Forelimb muscle (tissue), 1 donor: ENCODE data around the gene PDXDC1. TPM values are rescaled to one million over a fixed set of nuclear protein-coding genes. Genes with fewer than 3 reads are reported as not detected.
"Not testable (repeated sequence)": the region's sequence is repeated elsewhere in the genome, so short reads cannot be mapped to it uniquely, and the experiment has no call there.

ENCODE experiments used
- DNase-seq: peaks from one replicate; pipeline ENCODE4 v3.0.0-alpha.2; 2013; ENCODE audit warnings: low read depth
- polyA plus RNA-seq: library from polyadenylated mRNA; unstranded; fragments of 120-200 nt; gene quantifications from one replicate; pipeline ENCODE4 v1.2.1, GENCODE V29; 2013; ENCODE audit not compliant: insufficient read length

Gene PDXDC1
- polyA plus RNA-seq, 1 donor = 37.9 TPM

DNA sequence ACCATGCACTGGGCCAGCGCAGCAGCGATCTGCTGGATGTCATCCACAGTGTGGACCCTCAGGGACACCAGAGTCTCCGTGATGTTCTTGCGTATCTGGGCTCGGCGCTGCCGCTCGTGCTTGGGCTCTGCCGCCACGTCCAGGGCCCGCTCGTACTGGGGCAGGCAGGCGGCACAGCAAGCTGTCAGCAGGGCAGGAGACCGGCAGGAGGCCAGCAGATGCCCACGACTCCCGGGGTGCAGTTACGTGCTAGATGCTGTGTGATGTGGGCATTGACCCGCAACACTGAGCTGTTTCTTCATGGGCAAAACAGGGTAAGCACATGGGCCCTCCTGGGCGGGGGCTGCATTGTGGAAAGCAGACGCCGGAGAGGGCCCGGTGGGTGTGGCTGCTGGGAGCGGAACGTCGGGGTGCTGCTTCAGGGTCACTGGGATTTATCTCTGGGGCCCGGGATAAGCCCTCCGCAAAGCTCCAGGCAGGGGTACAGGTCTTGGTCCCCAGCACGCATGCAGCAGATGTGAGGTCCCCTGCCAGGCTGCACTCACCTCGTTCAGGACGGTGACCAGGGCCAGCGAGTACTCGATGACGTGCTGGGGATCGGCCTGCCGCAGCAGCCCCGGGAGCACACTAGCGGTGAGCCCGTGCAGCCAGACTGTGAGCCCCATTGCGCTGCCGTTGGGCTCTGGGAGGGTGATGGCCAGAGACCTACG lies 158.0 kb downstream of the PDXDC1 start:
- not testable (repeated sequence) for DNase-seq

- not testable (repeated sequence) for DNase-seq
Observed at GRCh38 chr16:15133554-15133953, 158.7 kb downstream of the PDXDC1 start.

- DNase-seq = not testable (repeated sequence)
Observed at GRCh38 chr16:15134752-15135482, 160.1 kb downstream of the PDXDC1 start.

DNA sequence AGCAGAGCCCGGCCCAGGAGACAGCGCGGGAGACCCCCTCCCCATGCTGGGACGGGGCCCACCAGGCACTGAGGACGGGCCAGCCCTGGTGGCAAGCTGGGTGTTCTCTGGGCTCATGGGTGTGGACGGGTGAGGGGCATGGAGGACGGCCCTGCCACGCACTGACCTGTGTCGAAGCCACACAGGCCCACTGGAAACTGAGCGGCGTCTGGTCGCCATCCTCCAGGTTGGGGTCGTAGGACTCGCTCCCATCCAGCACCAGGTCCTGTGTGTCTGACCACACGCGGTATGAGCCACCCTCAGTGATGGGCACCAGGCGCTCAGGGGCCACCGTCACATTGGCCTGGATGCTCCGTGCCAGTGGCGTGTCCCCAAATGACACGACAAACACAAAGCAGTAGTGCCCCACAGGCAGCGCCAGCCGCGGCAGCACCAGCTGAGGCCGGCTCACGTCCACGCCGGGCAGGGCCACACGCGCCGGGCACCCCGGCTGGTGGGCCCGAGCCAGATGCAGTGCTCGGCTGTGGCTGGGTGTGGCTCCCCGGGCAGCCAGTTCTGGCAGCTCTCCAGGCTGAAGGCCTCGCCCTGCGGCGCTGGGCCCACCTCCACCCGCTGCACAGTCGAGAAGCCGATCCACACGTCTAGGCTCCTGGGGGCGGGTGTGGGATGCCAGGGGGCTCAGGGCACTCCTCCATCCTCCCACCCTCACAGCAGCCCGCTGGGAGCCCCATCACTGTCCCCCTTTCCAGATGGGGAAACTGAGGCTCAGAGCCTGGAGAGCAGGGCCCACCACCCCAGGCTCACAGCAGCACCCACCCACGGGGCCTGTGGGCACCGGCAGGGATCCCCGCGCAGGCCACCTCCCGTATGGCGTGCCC lies 160.9 kb downstream of the PDXDC1 start:
- DNase-seq = not testable (repeated sequence)

DNA sequence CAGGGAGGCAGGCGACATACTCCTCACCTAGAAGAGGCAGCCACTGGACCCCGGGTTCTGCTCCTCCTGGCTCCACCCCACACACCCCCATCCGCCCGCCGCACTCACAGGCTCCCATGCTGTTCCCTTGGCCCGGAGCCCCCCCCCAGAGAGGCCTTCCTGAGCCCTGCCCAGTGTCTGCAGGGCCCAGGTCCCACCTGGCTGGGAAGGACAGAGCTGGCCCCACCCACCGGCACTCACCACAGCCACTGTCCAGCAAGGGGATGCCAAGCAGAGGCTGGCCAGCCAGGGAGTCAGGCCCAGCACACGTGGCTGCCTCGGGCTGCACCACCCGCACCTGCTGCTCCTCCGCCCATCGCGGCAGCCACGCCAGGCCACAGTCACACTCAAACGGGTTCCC lies 162.7 kb downstream of the PDXDC1 start:
- DNase-seq = not testable (repeated sequence)

GRCh38 chr16:15140444-15141365 lies 165.9 kb downstream of the PDXDC1 start:
- DNase-seq = not testable (repeated sequence)

DNA sequence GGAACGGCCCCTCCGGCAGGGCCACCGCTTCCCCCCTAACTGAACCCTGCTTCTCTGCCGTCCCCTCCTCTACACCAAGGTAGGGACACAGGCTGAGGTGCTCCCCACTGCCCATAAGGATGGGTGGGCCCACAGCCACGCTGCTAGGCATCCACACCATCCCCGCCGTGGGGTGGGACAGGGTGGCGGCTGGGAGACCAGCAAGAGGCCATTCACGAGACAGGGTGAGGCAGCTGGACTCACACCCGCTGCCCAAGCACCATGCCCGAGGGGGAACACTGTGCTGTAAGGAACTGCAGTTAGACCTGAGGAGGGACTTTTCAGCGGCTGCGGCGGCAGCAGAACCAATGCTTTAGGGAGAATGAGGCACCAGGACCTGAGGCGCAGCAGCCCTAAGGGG lies 166.8 kb downstream of the PDXDC1 start:
- no peak for DNase-seq

- not testable (repeated sequence) for DNase-seq
Observed at GRCh38 chr16:15142107-15142890, 167.5 kb downstream of the PDXDC1 start.

GRCh38 chr16:15142891-15143600 lies 168.2 kb downstream of the PDXDC1 start:
- not testable (repeated sequence) for DNase-seq

DNA sequence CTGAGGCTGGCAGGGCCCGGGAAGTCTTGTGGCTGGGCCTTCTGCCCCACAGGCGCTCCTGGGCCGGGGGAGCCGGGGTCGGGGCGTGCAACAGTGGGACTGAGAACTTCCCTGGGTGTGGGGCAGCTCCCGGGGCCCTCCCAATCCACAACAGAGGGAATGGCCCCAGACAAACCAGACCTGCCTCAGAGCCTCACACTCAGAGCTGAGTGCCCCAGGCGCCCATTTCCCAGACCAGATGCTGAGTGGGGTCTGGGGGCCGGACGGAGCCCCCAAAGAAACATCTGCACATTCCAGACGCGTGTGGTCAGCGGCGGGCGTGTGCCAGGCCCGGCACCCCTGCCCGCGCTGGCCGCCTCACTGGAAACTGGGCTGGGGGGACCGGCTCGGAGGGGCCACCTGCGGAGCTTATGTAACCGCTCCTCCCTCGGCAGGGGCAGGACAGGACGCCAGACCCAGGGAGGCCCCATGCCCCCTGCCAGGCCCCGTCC lies 168.8 kb downstream of the PDXDC1 start:
- DNase-seq = not testable (repeated sequence)

- not testable (repeated sequence) for DNase-seq
Observed at GRCh38 chr16:15144092-15144631, 169.3 kb downstream of the PDXDC1 start.

- DNase-seq = not testable (repeated sequence)
Observed at GRCh38 chr16:15144781-15145417, 170.1 kb downstream of the PDXDC1 start.

DNA sequence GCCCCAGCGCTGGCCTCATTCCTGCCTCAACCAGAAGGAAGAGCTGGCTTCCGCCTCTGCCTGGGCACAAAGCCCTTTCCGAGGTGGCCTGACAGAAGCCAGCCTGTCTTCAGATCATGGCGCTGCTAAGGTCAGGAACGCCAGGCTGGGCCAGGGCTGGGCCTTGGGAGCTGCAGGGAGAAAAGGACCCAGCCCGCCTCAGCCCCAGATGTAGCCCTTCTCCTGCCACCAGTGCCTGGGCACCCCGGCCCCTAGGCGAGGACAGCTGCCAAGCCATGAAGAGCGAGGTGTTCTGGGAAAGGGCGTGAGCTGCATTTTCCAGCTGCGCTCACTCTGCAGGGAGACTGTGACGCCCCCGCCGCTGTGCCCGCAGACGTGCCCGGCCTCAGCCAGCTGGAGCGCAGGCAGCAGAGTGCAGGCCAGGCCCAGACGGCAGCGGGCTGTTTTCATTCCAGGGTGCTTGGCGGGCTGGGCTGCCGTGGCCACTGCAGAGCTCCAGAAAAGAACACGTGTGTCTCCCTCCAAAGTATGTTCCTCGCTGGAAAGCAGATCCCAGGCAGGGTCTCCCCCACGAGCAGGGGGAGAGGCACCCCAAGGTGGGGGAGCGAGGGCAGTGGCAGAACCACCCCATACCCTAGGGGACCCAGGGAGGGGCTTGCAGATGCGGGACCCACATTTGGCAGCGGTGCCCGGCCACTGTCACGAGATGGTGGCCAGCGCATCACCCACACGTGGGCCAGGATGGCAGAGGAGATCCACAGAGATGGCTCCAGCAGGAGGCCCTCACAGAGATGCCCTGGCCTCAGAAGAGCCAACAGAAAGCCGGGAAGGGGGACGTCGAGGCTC lies 170.8 kb downstream of the PDXDC1 start:
- not testable (repeated sequence) for DNase-seq

DNA sequence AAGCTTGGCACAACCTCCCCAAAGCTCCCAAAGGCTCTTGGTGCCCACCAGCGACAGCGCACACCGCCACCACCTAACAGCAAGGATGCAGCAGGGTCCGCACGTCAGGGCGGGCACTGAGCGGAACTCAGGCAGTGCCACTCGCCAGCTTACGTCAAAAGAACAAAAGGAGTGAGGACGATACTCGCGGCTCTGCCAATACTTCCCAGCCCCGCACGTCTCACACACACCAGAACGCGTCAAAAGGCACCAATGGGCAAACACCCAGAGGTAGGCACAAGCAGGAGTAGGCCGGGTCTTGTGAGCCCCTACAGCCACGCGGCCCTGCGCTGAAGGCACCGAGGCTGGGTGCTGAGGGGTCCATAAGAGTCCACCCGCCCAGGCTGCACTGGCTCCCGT lies 171.4 kb downstream of the PDXDC1 start:
- DNase-seq = not testable (repeated sequence)

GRCh38 chr16:15148831-15149230 lies 174.0 kb downstream of the PDXDC1 start:
- not testable (repeated sequence) for DNase-seq

DNA sequence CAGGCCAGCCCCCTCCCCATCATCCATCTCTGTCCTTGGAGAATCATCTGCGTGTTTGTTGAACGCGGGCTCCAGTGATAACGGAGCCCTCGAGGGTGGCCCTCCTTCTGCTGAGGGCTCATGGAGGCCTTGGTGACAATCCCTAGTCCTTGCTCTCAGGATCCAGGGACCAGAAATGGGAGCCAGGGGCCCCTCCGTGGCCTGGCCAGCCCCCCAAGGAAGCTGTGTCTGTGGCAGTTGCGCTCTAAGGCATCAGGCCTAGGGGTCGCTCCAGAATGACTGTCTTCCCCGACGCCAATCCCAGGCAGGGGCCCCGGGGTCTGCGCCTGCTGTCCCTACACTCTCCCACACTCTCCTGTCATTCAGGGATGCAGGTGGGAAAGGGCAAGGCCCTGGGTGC lies 174.4 kb downstream of the PDXDC1 start:
- DNase-seq = not testable (repeated sequence)

DNA sequence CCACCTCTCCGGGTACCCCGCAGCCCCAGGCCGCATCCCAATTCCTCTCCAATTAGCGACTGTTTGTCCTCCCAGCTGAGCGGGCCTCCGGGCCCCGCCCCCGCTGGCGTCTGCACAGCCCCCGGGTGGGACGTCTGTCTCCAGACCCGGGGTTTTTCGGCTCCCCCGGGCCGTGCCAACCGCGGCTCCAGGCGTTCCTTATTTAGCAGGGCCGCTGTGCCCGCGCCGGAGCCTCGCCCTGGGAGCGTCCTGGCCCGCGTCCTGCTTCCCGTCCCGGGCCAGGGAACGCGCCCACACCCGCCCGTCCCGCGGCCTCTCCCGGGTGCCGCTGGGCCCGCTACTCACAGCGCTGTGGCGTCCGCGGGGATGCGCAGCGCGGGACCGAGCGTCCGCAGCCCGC lies 179.2 kb downstream of the PDXDC1 start:
- DNase-seq = not testable (repeated sequence)
